ENCODE results near the gene SHKBP1.

Gene SHKBP1

GRCh38 chr19:40601134-40601974 lies 24.7 kb downstream of the SHKBP1 start, which contains the start of gene LTBP4:
Gene LTBP4, plus strand, starts transcription at chr19:40601369. Its CDS starts 19 bp downstream, at chr19:40601388.
- no peak for DNase-seq

DNA sequence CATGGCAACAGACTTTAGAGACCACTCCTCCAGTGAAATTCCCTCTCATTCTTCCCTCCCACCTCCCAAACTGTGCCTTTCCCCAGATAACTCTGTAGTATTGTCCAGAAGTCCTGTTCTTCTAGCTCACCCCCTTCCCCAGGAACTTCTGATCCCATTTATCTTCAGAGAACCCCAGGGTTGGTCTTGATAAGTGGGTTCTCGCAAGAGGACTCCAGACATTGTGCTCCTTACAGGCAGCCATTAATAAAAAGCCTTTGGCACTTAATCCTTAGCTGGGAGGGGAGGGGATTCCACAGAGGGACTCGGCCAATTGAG lies 26.4 kb downstream of the SHKBP1 start:
- DNase-seq: no peak

GRCh38 chr19:40603389-40604170 lies 26.9 kb downstream of the SHKBP1 start:
- peak; percentile 67 to 86 for DNase-seq

GRCh38 chr19:40604171-40604646 lies 27.5 kb downstream of the SHKBP1 start:
- no peak for DNase-seq

DNA sequence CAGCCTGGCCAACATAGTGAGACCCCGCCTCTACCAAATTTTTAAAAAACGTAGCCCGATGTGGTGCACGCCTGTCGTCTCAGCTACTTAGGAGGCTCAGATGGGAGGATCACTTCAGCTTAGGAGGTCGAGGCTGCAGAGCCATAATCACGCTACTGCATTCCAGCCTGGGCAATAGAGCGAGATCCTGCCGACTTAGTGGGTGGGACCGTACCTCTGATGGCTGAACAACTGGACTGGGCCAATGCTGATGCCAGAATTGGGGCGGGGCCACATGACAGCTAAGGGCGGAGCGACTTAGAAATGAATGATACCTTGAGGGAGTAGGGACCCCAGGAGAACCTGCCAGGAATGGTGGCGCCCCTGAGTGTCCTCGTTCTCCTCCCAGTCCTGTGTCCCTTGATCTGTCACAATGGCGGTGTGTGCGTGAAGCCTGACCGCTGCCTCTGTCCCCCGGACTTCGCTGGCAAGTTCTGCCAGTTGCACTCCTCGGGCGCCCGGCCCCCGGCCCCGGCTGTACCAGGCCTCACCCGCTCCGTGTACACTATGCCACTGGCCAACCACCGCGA lies 28.1 kb downstream of the SHKBP1 start:
- DNase-seq: no peak

DNA sequence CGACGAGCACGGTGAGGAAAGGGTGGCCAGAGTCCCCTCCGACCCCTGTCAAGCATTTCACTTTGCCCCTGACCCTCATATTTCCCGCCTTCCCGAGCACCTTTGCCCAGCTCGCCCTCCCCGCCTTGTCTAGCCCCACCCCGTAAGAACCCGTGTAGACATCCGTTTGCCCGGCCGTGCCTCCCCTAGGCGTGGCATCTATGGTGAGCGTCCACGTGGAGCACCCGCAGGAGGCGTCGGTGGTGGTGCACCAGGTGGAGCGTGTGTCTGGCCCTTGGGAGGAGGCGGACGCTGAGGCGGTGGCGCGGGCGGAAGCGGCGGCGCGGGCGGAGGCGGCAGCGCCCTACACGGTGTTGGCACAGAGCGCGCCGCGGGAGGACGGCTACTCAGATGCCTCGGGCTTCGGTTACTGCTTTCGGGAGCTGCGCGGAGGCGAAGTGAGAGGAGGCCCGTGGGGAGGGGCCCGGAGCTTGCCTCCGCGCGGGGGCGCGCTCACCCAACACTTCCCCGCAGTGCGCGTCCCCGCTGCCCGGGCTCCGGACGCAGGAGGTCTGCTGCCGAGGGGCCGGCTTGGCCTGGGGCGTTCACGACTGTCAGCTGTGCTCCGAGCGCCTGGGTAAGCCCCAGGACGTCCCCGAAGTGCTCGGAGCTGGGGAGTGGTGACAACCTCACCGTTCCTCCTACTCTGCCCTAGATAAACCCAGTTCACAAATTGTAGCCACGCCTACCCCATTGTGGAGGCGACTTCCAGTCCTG lies 28.7 kb downstream of the SHKBP1 start:
- peak; percentile 52 to 77 for DNase-seq

DNA sequence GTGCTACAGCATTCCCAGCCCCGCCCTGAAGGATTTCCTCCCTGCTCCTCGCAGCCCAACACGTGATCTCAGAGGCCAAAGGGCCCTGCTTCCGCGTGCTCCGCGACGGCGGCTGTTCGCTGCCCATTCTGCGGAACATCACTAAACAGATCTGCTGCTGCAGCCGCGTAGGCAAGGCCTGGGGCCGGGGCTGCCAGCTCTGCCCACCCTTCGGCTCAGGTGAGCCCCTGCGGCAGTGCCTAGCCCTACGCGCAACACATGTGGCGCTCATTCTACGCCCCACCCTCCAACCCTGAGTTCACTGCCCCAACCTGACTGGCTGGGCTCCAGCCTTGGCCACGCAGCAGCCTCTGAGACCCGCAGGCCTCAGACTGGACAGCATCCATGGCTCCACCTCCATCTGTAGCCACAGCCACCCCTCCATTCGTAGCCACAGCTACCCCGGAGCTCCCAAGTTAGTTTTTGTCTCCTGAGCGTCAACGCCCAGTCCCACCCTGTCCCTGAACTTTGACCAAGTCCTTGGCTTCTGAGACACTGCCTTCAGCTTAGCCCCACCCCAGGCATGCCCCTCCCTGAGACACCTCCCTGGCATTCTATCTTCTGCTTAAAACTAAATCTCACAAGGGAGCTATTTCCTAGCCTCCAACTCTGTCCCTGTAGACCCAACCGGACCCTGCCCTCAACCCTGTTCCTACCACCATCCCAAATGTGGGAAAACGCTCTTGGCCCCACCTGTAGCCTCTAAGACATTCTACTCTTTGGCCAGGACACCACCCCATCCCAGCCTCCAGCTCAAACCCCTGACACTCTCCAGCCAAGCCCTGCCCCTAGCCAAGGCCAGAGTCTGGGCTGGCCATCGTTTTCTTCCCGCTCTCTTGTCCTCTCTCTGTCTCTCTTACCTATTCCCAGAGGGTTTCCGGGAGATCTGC lies 30.9 kb downstream of the SHKBP1 start:
- DNase-seq: no peak

GRCh38 chr19:40608240-40608621 lies 31.6 kb downstream of the SHKBP1 start:
- DNase-seq: no peak

DNA sequence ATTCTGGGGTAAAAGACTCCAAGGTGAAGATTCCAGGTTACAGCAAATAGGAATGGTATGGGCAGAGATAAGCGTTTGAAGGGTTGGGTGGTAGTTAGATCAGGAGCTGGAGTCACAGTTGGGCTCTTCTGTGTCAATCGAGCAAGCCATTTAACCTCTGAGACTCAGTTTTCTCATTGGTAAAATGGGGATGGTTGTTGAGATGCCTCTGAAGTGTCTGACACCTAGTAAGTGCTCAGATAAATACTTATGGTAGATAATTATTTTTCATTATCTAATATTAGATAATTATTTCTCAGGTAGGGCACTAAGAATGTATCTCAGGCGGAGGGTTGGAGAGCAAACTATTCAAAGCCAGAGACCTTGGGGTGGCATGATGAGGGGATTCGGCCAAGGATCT lies 32.3 kb downstream of the SHKBP1 start:
- no peak for DNase-seq

DNA sequence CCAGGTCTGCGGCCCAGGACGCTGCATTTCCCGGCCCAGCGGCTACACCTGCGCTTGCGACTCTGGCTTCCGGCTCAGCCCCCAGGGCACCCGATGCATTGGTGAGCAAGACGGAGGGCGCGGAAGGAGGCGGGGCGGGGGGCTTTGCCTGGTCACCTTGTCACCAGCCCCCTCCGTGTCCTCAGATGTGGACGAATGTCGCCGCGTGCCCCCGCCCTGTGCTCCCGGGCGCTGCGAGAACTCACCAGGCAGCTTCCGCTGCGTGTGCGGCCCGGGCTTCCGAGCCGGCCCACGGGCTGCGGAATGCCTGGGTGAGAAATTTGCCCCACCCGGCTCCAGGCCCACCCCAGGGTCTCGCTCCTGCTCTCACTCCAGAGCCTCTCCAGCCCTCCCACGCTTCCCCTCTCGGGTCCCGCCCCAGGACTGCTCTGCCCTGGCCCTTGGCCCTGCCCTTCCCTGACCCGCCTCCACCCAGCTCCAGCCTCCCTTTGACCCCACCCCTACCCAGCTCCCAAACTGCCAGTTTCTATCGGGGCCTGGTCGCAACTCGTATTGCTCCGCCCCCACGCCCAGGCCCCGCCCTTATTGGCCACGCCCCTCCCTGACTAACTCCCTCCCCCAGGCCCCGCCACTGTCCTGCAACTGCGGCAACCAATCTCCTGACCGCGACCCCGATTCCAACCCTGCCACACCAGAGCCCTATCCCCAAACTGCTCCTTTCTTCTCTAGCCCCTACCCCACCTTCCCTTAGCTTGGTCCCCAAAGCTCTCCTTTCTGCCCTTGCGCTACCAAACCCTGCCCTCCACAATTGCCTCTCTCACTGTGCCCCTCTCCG lies 33.1 kb downstream of the SHKBP1 start:
- DNase-seq: peak; percentile 58 to 83

DNA sequence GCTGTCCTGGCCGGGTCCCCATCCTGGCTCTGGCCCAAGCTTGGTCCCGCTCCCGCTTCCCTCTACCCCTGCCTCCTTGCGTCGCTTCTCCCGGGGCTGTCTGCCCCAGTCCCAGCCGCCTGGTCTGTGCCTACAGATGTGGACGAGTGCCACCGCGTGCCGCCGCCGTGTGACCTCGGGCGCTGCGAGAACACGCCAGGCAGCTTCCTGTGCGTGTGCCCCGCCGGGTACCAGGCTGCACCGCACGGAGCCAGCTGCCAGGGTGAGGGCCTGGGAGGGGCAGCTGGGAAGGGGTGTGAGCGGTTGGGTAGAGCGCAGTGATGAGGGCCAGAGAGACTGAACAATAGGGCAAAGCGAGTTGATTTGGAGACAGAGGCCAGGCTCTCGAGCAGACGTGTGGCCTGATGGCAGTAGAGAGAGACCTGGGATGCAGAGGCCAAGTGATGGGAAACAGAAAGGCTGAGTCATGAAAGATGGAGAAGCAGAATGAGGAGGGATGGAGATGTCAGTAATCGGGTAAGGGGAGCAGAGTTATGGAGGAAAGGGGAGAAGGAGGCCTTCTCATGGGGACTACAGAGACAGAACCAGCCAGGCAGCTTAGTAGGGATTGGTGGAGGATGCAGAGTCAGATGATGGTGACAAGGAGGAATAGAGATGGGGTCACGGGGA lies 33.9 kb downstream of the SHKBP1 start:
- no peak for DNase-seq

GRCh38 chr19:40611096-40611495 lies 34.4 kb downstream of the SHKBP1 start:
- no peak for DNase-seq

- DNase-seq: no peak
Measured at GRCh38 chr19:40611900-40612698, 35.4 kb downstream of the SHKBP1 start.

- DNase-seq: peak in 1 of 2 experiments; percentile 70
Measured at GRCh38 chr19:40612831-40613689, 36.4 kb downstream of the SHKBP1 start.

DNA sequence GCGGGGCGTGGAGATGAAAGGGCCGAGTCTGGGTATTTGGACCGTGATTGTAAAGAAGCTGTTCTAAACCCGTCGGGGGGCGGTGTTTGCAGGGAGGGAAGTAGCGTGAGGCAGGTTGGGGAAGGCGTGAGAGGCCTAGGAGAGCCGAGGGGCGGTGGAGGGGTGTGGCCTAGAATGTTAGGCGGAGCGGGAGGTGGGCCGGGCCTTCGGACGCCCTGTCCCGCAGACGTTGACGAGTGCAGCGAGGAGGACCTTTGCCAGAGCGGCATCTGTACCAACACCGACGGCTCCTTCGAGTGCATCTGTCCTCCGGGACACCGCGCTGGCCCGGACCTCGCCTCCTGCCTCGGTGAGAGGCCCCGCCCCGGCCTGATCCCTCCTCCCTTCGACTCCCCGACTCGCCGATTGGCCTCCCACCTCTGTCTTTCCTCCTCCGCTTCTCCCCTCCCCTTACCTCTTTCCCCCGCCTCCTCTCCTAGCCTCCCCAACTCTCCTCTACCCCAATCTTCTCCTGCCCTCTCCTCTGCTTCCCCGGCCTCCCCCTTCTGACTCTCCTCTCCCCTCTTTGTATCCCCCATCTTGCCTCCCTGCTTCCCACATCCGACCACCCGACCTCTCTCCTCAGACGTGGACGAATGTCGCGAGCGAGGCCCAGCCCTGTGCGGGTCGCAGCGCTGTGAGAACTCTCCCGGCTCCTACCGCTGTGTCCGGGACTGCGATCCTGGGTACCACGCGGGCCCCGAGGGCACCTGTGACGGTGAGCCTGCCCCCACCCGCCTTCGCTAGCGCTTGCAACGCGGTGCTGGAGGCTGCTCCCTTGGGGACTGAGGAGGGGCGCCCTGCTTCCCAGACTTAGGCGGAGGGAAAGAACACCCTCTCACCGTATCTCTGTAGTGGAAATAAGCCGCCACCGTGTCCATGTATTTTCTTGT lies 37.3 kb downstream of the SHKBP1 start:
- DNase-seq: peak; percentile 79 to 92

- peak in 1 of 2 experiments; percentile 53 for DNase-seq
Measured at GRCh38 chr19:40614622-40615411, 38.1 kb downstream of the SHKBP1 start.
